OCI-LY7 (cell line): ENCODE measurements around the gene SASH1. TPM values are rescaled to one million over a fixed set of nuclear protein-coding genes. Genes with fewer than 3 reads are reported as not detected.

Experiments
- BruUV-seq: library from RNA; stranded (reverse); fragments of 400-500 nt; replicated peaks from 2 replicates; lab custom pipeline; 2021; lab: Mats Ljungman, UMichigan
- CTCF ChIA-PET: fragments of 300-600 bp; sonication (Branson Sonifier 250); formaldehyde crosslinking; loops from one replicate; lab custom pipeline; 2022; ENCODE audit warnings: antibody characterized with exemption; ENCODE audit not compliant: unreplicated experiment; lab: Charles Lee
- POLR2A ChIA-PET: fragments of 300-600 bp; sonication (Branson Sonifier 250); formaldehyde crosslinking; loops from one replicate; lab custom pipeline; 2022; ENCODE audit warnings: antibody characterized with exemption; lab: Charles Lee
- DNase-seq: peaks from one replicate; pipeline ENCODE4 v3.0.0-alpha.2; 2015; ENCODE audit warnings: low spot score
- H2AFZ ChIP-seq: fragments of 200-600 bp; sonication (generic), shearing (Covaris generic); 2 replicates; pipeline ENCODE4 v1.6.1; 2014; ENCODE audit warnings: mild to moderate bottlenecking, antibody characterized with exemption, low read length, moderate library complexity
- H3K27ac ChIP-seq: fragments of 200-600 bp; sonication (generic); 2 replicates; pipeline ENCODE4 v1.5.1; 2014; ENCODE audit warnings: mixed run types, low read depth, mild to moderate bottlenecking, moderate library complexity, low read length, inconsistent platforms; ENCODE audit not compliant: poor library complexity, severe bottlenecking
- H3K36me3 ChIP-seq: fragments of 200-600 bp; sonication (generic); 2 replicates; pipeline ENCODE4 v1.6.1; 2014; ENCODE audit warnings: mild to moderate bottlenecking, antibody characterized with exemption, low read length, moderate library complexity, mixed read lengths; ENCODE audit not compliant: insufficient read depth
- H3K4me1 ChIP-seq: fragments of 200-600 bp; sonication (generic); 2 replicates; pipeline ENCODE4 v1.5.1; 2014; ENCODE audit warnings: mild to moderate bottlenecking, low read length; ENCODE audit not compliant: insufficient read depth, poor library complexity, severe bottlenecking
- H3K4me2 ChIP-seq: fragments of 200-600 bp; sonication (generic); 2 replicates; pipeline ENCODE4 v1.6.1; 2014; ENCODE audit warnings: mild to moderate bottlenecking, low read length
- H3K4me3 ChIP-seq: fragments of 200-600 bp; sonication (generic); 2 replicates; pipeline ENCODE4 v1.5.1; 2014; ENCODE audit warnings: mild to moderate bottlenecking, low read depth, low read length; ENCODE audit not compliant: poor library complexity, severe bottlenecking
- H3K79me2 ChIP-seq: fragments of 200-600 bp; sonication (generic); 2 replicates; pipeline ENCODE4 v1.6.1; 2016; ENCODE audit warnings: low read depth, mild to moderate bottlenecking, low read length, moderate library complexity, mixed read lengths; ENCODE audit not compliant: insufficient read depth
- H3K9me2 ChIP-seq: fragments of 200-600 bp; sonication (generic); 2 replicates; pipeline ENCODE4 v1.6.1; 2016; ENCODE audit warnings: mild to moderate bottlenecking, low read length, mixed read lengths; ENCODE audit not compliant: insufficient read depth
- H3K9me3 ChIP-seq: fragments of 200-600 bp; sonication (generic); 2 replicates; pipeline ENCODE4 v1.6.1; 2014; ENCODE audit warnings: mild to moderate bottlenecking, mixed run types, low read length, mixed read lengths
- H4K20me1 ChIP-seq: fragments of 200-600 bp; sonication (generic); 2 replicates; pipeline ENCODE4 v1.6.1; 2014; ENCODE audit warnings: mild to moderate bottlenecking, antibody characterized with exemption, low read length, moderate library complexity, mixed read lengths; ENCODE audit not compliant: insufficient read depth
- EZH2phosphoT487 ChIP-seq: fragments of 200-600 bp; sonication (generic); IDR thresholded peaks from 2 replicates; pipeline ENCODE4 v1.6.1; 2018; ENCODE audit warnings: low read depth, borderline replicate concordance, mild to moderate bottlenecking, mixed run types, antibody characterized with exemption, low read length, moderate library complexity, mixed read lengths
- intact Hi-C: fragments of 100-400 bp; cut with micrococcal nuclease; formaldehyde crosslinking; loops from one replicate; pipeline ENCODE4 v1.10.0; 2022; ENCODE audit not compliant: unreplicated experiment
- total RNA-seq, 2 experiments: library from RNA; depleted of rRNA in 1 of 2; stranded (reverse); fragments of >200 nt in 1 of 2; shearing (Covaris generic) in 1 of 2; gene quantifications; 2 replicates each; pipeline ENCODE4 v1.2.3, GENCODE V29; 2014 to 2022
- TF ChIP-seq, protein P1 (sequence below): fragments of 200-600 bp; sonication (generic); conservative IDR thresholded peaks from 2 replicates; pipeline ENCODE4 v1.5.1; 2014; ENCODE audit warnings: mild to moderate bottlenecking, antibody characterized with exemption, low read length, moderate library complexity, mixed read lengths

Gene SASH1
- total RNA-seq, 2 experiments from 2014 or later = not detected

DNA sequence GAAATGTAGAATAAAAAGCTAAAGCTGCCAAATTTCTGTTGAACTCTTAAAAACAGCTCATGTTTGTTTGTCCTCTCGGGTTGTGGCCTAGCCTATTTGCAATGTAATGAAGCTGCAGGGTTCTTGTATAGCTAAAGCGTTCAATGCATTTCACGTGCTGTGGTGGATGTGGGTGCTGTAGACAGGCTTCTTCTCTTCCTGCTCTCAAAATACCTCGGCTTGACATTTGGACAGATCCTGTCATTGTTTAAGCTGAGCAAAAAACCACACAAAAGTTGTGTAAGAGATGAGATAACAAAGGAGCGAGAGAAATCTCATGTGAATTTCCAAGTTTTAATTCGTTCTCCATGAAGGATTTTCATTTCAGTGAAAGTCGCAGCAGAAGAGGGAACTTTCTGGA is 207.9 kb downstream of the SASH1 start:
- no TSS peak for BruUV-seq
- no peaks in the 10 kb centered on the region for H3K9me3 ChIP-seq
- intact Hi-C loops = no loop called here
- H3K4me1 ChIP-seq = no peaks in the 10 kb centered on the region
- POLR2A ChIA-PET = interaction anchor here (0.6 to 0.7 kb wide), 4 partner anchors 40 to 407 kb away, joined by 3 to 4 read pairs (median 4); no protein-coding TSS in a partner anchor
- no peaks in the 10 kb centered on the region for H3K79me2 ChIP-seq
- no peaks in the 10 kb centered on the region for H3K36me3 ChIP-seq
- no peak overlapping the region for H2AFZ ChIP-seq
- H3K27ac ChIP-seq = no peak overlapping the region
- no peak overlapping the region for H3K4me2 ChIP-seq
- no peak for DNase-seq
- H3K9me2 ChIP-seq = no peaks in the 10 kb centered on the region
- H4K20me1 ChIP-seq = no peaks in the 10 kb centered on the region
- H3K4me3 ChIP-seq = no peak overlapping the region
- TF ChIP-seq, protein P1, sequence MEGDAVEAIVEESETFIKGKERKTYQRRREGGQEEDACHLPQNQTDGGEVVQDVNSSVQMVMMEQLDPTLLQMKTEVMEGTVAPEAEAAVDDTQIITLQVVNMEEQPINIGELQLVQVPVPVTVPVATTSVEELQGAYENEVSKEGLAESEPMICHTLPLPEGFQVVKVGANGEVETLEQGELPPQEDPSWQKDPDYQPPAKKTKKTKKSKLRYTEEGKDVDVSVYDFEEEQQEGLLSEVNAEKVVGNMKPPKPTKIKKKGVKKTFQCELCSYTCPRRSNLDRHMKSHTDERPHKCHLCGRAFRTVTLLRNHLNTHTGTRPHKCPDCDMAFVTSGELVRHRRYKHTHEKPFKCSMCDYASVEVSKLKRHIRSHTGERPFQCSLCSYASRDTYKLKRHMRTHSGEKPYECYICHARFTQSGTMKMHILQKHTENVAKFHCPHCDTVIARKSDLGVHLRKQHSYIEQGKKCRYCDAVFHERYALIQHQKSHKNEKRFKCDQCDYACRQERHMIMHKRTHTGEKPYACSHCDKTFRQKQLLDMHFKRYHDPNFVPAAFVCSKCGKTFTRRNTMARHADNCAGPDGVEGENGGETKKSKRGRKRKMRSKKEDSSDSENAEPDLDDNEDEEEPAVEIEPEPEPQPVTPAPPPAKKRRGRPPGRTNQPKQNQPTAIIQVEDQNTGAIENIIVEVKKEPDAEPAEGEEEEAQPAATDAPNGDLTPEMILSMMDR = no peak
- TF ChIP-seq EZH2phosphoT487 = no peak
- CTCF ChIA-PET = no interaction called here

DNA sequence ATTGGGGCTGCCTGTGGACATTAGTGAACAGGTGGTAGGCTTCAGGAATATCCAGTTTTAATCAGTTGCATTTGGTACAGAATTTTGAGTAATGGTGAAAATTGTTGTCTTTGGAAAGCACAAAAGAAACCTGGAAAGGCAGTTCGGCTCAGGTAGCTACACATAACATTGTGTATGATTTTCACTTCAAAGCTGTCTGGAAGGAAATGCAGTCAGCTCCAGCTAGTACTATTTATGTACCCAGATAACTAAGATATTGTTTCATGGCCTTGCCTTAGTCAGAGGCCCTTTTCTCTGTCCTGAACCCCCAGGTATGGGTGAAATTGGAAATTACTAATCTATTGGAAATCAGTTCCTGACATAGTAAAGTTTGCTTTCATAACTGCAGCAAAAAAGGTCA is 208.6 kb downstream of the SASH1 start:
- no peaks in the 10 kb centered on the region for H4K20me1 ChIP-seq
- no peak overlapping the region for H3K27ac ChIP-seq
- BruUV-seq = no TSS peak
- H3K4me3 ChIP-seq = no peak overlapping the region
- TF ChIP-seq EZH2phosphoT487 = no peak
- TF ChIP-seq, protein P1 = no peak
- intact Hi-C loops = no loop called here
- CTCF ChIA-PET = no interaction called here
- H3K4me1 ChIP-seq = no peaks in the 10 kb centered on the region
- no peaks in the 10 kb centered on the region for H3K9me2 ChIP-seq
- no peaks in the 10 kb centered on the region for H3K9me3 ChIP-seq
- no peaks in the 10 kb centered on the region for H3K79me2 ChIP-seq
- no peak for DNase-seq
- H3K36me3 ChIP-seq = no peaks in the 10 kb centered on the region
- no peak overlapping the region for H2AFZ ChIP-seq
- H3K4me2 ChIP-seq = no peak overlapping the region
- POLR2A ChIA-PET = interaction anchor here (0.6 to 0.7 kb wide), 3 partner anchors 81 to 1461 kb away, joined by 3 to 4 read pairs (median 3); no protein-coding TSS in a partner anchor

DNA sequence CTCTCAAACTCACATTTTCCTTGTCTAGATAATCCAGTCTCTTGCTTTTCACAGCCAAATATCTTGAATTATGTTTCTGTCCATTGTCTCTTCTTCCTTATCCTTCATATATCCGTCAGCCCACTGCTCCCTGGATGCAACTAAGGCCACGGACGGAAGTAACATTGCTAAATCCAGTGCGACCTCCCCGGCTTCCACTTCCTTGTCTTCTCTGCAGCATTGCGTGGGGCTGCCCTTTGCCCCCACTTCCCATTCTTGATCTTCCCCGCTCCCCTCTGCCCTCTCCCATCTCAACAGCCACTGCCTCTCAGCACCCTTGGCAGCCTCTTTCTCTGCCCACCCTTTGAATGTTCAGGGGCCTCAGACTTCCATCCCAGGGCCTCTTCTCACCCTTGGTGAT is 213.8 kb downstream of the SASH1 start:
- Histone ChIP-seq H3K36me3 (no peaks in the 10 kb centered on the region), H3K79me2 (no peaks in the 10 kb centered on the region), H3K27ac (no peak overlapping the region), H3K9me2 (no peaks in the 10 kb centered on the region), H3K4me2 (no peak overlapping the region), H4K20me1 (no peaks in the 10 kb centered on the region), H3K4me1 (peaks cover 3% of the 10 kb centered on the region), H3K4me3 (no peak overlapping the region), H2AFZ (no peak overlapping the region), H3K9me3 (no peaks in the 10 kb centered on the region)
- CTCF ChIA-PET = no interaction called here
- intact Hi-C loops = loop anchor here (5.0 kb wide), 1 partner anchor 391 kb away; no protein-coding TSS in a partner anchor
- no TSS peak for BruUV-seq
- TF ChIP-seq EZH2phosphoT487 = no peak
- TF ChIP-seq, protein P1 = no peak
- POLR2A ChIA-PET = no interaction called here
- no peak for DNase-seq
